HEK293 (cell line): ENCODE measurements around the gene ERAP2.

Source experiments
- CTCF ChIA-PET: fragments of 350-600 bp; formaldehyde crosslinking; extraction: SDS; loops from one replicate; lab custom pipeline; 2021; ENCODE audit warnings: antibody characterized with exemption; lab: Yijun Ruan, JAX
- POLR2A ChIA-PET: fragments of 300-600 bp; formaldehyde crosslinking; extraction: SDS; loops from one replicate; lab custom pipeline; 2020; ENCODE audit warnings: antibody characterized with exemption, inconsistent platforms; lab: Yijun Ruan, JAX
- H3K27ac ChIP-seq: fragments of 200-500 bp; sonication (Bioruptor generic); 2 replicates; pipeline ENCODE4 v1.5.1; 2014; ENCODE audit warnings: low read depth, low read length, control low read depth, inconsistent platforms; ENCODE audit errors: extremely low read depth
- H3K36me3 ChIP-seq, 2 experiments: fragments of 200-500 bp in 1 of 2; sonication (Bioruptor generic) in 1 of 2; 1 replicate in 1 of 2; 2 replicates in 1 of 2; pipeline ENCODE4 v1.5.1; 2014 to 2017; ENCODE audit warnings: inconsistent platforms in 2 of 2, low read length in 2 of 2; ENCODE audit not compliant: control insufficient read depth in 2 of 2, insufficient read depth in 1 of 2
- H3K4me1 ChIP-seq: fragments of 200-500 bp; sonication (Bioruptor generic); 2 replicates; pipeline ENCODE4 v1.5.1; 2014; ENCODE audit warnings: mild to moderate bottlenecking, low read length, inconsistent platforms; ENCODE audit not compliant: control insufficient read depth, insufficient read depth
- H3K4me3 ChIP-seq: 2 replicates; pipeline ENCODE4 v1.5.1; 2011; ENCODE audit warnings: low read depth, mild to moderate bottlenecking, control low read depth, low read length, moderate library complexity
- H3K9me3 ChIP-seq: fragments of 200-500 bp; sonication (Bioruptor generic); 2 replicates; pipeline ENCODE4 v1.5.1; 2014; ENCODE audit warnings: low read depth, low read length, inconsistent platforms; ENCODE audit not compliant: control insufficient read depth, insufficient read depth
- GFI1B ChIP-seq: fragments of 450-650 bp; formaldehyde crosslinking; IDR thresholded peaks from 2 replicates; pipeline ENCODE4 v1.5.1; 2016; ENCODE audit warnings: missing biosample characterization, missing genetic modification characterization
- GLI4 ChIP-seq: fragments of 450-650 bp; formaldehyde crosslinking; IDR thresholded peaks from 2 replicates; pipeline ENCODE4 v1.5.1; 2016; ENCODE audit warnings: missing biosample characterization, missing genetic modification characterization
- GLIS2 ChIP-seq: fragments of 450-650 bp; formaldehyde crosslinking; IDR thresholded peaks from 2 replicates; pipeline ENCODE4 v1.5.1; 2016; ENCODE audit warnings: missing biosample characterization, missing genetic modification characterization
- MEIS1 ChIP-seq: sonication (generic); formaldehyde crosslinking; IDR thresholded peaks from 2 replicates; pipeline ENCODE4 v1.8.1; 2022; ENCODE audit warnings: missing genetic modification reagents, mild to moderate bottlenecking, borderline replicate concordance
- OVOL3 ChIP-seq: fragments of 450-650 bp; formaldehyde crosslinking; IDR thresholded peaks from 2 replicates; pipeline ENCODE4 v1.5.1; 2016; ENCODE audit warnings: missing biosample characterization, missing genetic modification characterization
- RBAK ChIP-seq: fragments of 450-650 bp; formaldehyde crosslinking; IDR thresholded peaks from 2 replicates; pipeline ENCODE4 v1.5.1; 2016; ENCODE audit warnings: missing biosample characterization, missing genetic modification characterization
- SP3 ChIP-seq: fragments of 450-650 bp; formaldehyde crosslinking; IDR thresholded peaks from 2 replicates; pipeline ENCODE4 v1.5.1; 2016; ENCODE audit warnings: missing biosample characterization, missing genetic modification characterization
- WT1 ChIP-seq: fragments of 450-650 bp; formaldehyde crosslinking; IDR thresholded peaks from 2 replicates; pipeline ENCODE4 v1.5.1; 2016; ENCODE audit warnings: missing biosample characterization, missing genetic modification characterization
- ZNF239 ChIP-seq: fragments of 450-650 bp; formaldehyde crosslinking; IDR thresholded peaks from 2 replicates; pipeline ENCODE4 v1.5.1; 2016; ENCODE audit warnings: missing biosample characterization, missing genetic modification characterization
- ZNF302 ChIP-seq: fragments of 450-650 bp; formaldehyde crosslinking; IDR thresholded peaks from 2 replicates; pipeline ENCODE4 v1.5.1; 2016; ENCODE audit warnings: missing biosample characterization, missing genetic modification characterization, low read depth
- ZNF391 ChIP-seq: fragments of 450-650 bp; formaldehyde crosslinking; IDR thresholded peaks from 2 replicates; pipeline ENCODE4 v1.5.1; 2016; ENCODE audit warnings: low read depth, missing biosample characterization, missing genetic modification characterization, borderline replicate concordance
- ZNF530 ChIP-seq: fragments of 450-650 bp; formaldehyde crosslinking; IDR thresholded peaks from 2 replicates; pipeline ENCODE4 v1.5.1; 2016; ENCODE audit warnings: low read depth, missing biosample characterization, missing genetic modification characterization
- ZNF544 ChIP-seq: fragments of 450-650 bp; formaldehyde crosslinking; IDR thresholded peaks from 2 replicates; pipeline ENCODE4 v1.5.0; 2017; ENCODE audit warnings: missing biosample characterization, missing genetic modification characterization
- ZNF571 ChIP-seq: fragments of 450-650 bp; formaldehyde crosslinking; IDR thresholded peaks from 2 replicates; pipeline ENCODE4 v1.5.0; 2017; ENCODE audit warnings: missing biosample characterization, missing genetic modification characterization
- ZNF610 ChIP-seq: fragments of 450-650 bp; formaldehyde crosslinking; IDR thresholded peaks from 2 replicates; pipeline ENCODE4 v1.5.1; 2016; ENCODE audit warnings: missing biosample characterization, missing genetic modification characterization, borderline replicate concordance
- ZNF623 ChIP-seq: fragments of 450-650 bp; formaldehyde crosslinking; IDR thresholded peaks from 2 replicates; pipeline ENCODE4 v1.5.1; 2016; ENCODE audit warnings: missing biosample characterization, missing genetic modification characterization
- ZNF785 ChIP-seq: fragments of 450-650 bp; formaldehyde crosslinking; IDR thresholded peaks from 2 replicates; pipeline ENCODE4 v1.5.1; 2016; ENCODE audit warnings: missing biosample characterization, missing genetic modification characterization
- ZNF791 ChIP-seq: fragments of 450-650 bp; formaldehyde crosslinking; IDR thresholded peaks from 2 replicates; pipeline ENCODE4 v1.5.1; 2016; ENCODE audit warnings: missing biosample characterization, missing genetic modification characterization
- ZNF837 ChIP-seq: fragments of 450-650 bp; formaldehyde crosslinking; IDR thresholded peaks from 2 replicates; pipeline ENCODE4 v1.5.1; 2016; ENCODE audit warnings: missing biosample characterization, missing genetic modification characterization
- ZSCAN18 ChIP-seq: fragments of 450-650 bp; formaldehyde crosslinking; IDR thresholded peaks from 2 replicates; pipeline ENCODE4 v1.5.1; 2016; ENCODE audit warnings: missing biosample characterization, missing genetic modification characterization
- TF ChIP-seq, protein P1 (sequence below): fragments of 450-650 bp; formaldehyde crosslinking; IDR thresholded peaks from 2 replicates; pipeline ENCODE4 v1.5.1; 2017; ENCODE audit warnings: missing biosample characterization, missing genetic modification characterization
- TF ChIP-seq, protein P2 (sequence below): fragments of 450-650 bp; formaldehyde crosslinking; conservative IDR thresholded peaks from 2 replicates; pipeline ENCODE4 v1.5.1; 2016; ENCODE audit warnings: low read depth, missing biosample characterization, missing genetic modification characterization

ERAP2 gene

GRCh38 chr5:96859375-96859774 lies 16.9 kb upstream of the ERAP2 start:
- H3K9me3 ChIP-seq, result no peaks in the 10 kb centered on the region
- no peaks in the 10 kb centered on the region for H3K4me1 ChIP-seq
- POLR2A ChIA-PET, result no interaction called here
- no peaks in the 10 kb centered on the region for H3K36me3 ChIP-seq
- CTCF ChIA-PET, result interaction anchor here (0.6 to 5.2 kb wide), 3 partner anchors 10 to 174 kb away, joined by 3 to 34 read pairs (median 5); no protein-coding TSS in a partner anchor
- H3K27ac ChIP-seq, result no peak overlapping the region
- TF ChIP-seq GFI1B (no peak), OVOL3 (tag by site-specific recombination) (no peak), MEIS1 (CRISPR knock-in tag) (no peak), ZNF610 (tag by site-specific recombination) (no peak)
- H3K4me3 ChIP-seq, result no peak overlapping the region

GRCh38 chr5:96861076-96861475 lies 15.2 kb upstream of the ERAP2 start:
- POLR2A ChIA-PET, result no interaction called here
- no peaks in the 10 kb centered on the region for H3K9me3 ChIP-seq
- CTCF ChIA-PET, result interaction anchor here (0.6 kb wide), 1 partner anchor 8 kb away, joined by 4 read pairs; no protein-coding TSS in a partner anchor
- no peak overlapping the region for H3K27ac ChIP-seq
- H3K4me1 ChIP-seq, result no peaks in the 10 kb centered on the region
- H3K36me3 ChIP-seq, result no peaks in the 10 kb centered on the region
- no peak overlapping the region for H3K4me3 ChIP-seq
- TF ChIP-seq, protein P1, sequence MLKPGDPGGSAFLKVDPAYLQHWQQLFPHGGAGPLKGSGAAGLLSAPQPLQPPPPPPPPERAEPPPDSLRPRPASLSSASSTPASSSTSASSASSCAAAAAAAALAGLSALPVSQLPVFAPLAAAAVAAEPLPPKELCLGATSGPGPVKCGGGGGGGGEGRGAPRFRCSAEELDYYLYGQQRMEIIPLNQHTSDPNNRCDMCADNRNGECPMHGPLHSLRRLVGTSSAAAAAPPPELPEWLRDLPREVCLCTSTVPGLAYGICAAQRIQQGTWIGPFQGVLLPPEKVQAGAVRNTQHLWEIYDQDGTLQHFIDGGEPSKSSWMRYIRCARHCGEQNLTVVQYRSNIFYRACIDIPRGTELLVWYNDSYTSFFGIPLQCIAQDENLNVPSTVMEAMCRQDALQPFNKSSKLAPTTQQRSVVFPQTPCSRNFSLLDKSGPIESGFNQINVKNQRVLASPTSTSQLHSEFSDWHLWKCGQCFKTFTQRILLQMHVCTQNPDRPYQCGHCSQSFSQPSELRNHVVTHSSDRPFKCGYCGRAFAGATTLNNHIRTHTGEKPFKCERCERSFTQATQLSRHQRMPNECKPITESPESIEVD, result no peak
- TF ChIP-seq ZSCAN18 (tag by site-specific recombination) (no peak), GLIS2 (tag by site-specific recombination) (no peak), ZNF791 (tag by site-specific recombination) (no peak), RBAK (tag by site-specific recombination) (no peak), ZNF785 (tag by site-specific recombination) (no peak), ZNF302 (no peak), ZNF391 (no peak), WT1 (no peak), ZNF544 (no peak), ZNF837 (tag by site-specific recombination) (no peak), SP3 (no peak), ZNF623 (tag by site-specific recombination) (no peak), ZNF239 (tag by site-specific recombination) (no peak), ZNF530 (tag by site-specific recombination) (no peak), ZNF571 (no peak), GLI4 (no peak)
- TF ChIP-seq, protein P2, sequence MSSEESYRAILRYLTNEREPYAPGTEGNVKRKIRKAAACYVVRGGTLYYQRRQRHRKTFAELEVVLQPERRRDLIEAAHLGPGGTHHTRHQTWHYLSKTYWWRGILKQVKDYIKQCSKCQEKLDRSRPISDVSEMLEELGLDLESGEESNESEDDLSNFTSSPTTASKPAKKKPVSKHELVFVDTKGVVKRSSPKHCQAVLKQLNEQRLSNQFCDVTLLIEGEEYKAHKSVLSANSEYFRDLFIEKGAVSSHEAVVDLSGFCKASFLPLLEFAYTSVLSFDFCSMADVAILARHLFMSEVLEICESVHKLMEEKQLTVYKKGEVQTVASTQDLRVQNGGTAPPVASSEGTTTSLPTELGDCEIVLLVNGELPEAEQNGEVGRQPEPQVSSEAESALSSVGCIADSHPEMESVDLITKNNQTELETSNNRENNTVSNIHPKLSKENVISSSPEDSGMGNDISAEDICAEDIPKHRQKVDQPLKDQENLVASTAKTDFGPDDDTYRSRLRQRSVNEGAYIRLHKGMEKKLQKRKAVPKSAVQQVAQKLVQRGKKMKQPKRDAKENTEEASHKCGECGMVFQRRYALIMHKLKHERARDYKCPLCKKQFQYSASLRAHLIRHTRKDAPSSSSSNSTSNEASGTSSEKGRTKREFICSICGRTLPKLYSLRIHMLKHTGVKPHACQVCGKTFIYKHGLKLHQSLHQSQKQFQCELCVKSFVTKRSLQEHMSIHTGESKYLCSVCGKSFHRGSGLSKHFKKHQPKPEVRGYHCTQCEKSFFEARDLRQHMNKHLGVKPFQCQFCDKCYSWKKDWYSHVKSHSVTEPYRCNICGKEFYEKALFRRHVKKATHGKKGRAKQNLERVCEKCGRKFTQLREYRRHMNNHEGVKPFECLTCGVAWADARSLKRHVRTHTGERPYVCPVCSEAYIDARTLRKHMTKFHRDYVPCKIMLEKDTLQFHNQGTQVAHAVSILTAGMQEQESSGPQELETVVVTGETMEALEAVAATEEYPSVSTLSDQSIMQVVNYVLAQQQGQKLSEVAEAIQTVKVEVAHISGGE, result no peak
